Measurements from ENCODE around the gene PIH1D1.
"Not testable (repeated sequence)": the region's sequence is repeated elsewhere in the genome, so short reads cannot be mapped to it uniquely, and the experiment has no call there.

The PIH1D1 gene

DNA sequence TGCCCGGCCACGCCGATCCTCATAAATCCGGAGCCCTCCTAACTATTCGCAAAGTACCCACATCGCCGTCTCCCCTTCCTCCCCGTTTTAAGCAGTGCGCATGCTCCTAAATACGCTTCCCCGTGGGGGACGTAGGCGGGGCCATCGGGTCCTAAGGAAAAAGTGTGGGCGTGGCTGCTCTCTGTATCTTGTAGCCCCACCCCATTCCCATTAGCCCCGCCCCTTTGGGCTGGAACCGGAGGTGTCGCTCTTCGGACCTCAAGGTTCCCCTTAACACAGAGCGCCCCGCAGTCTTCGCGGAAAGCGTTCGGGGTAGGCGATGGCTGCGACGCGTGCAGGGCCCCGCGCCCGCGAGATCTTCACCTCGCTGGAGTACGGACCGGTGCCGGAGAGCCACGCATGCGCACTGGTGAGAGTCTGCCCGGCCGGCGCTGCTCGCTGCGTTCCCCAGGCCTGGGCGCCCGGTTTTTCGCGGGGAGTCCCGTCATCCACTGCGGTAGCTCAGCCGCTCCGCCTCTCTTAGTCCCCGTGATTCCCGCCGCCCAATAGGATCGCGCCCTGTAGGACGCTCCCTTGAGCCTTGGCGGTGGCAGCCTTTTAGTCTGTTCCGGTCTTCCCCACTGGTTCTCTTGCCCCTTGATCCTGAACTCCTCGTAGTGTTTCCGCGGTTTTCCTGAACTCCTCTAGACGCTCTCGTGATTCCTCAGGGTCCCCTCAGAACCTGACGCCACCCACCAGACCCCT lies 1.6 kb upstream of the PIH1D1 start, which contains the start of gene ALDH16A1:
TSS of gene ALDH16A1 (plus strand) at position 213 of the 744 bp plus-strand sequence. CDS start at position 320, 107 bp downstream.
- DNase-seq = peak; percentile 99

DNA sequence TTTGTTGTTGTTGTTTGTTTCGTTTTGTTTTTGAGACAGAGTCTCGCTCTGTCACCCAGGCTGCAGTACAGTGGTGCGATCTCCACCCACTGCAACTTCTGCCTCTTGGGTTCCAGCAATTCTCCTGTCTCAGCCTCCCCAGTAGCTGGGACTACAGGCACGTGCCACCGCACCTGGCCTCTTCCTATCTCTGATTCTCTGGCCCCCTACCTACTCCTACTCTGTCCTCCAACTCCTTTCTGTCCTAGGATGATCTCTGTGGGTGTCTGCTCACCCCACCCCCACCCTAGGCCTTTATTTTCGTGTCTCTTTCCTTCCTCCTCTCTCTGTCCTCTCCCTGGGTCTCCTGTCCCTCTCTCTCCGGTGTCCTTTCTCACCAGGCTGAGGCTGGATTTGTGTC lies 1.2 kb downstream of the PIH1D1 start:
- DNase-seq = no peak

- no peak for DNase-seq
These were observed 3.2 kb downstream of the PIH1D1 start for GRCh38 chr19:49448432-49448786.

DNA sequence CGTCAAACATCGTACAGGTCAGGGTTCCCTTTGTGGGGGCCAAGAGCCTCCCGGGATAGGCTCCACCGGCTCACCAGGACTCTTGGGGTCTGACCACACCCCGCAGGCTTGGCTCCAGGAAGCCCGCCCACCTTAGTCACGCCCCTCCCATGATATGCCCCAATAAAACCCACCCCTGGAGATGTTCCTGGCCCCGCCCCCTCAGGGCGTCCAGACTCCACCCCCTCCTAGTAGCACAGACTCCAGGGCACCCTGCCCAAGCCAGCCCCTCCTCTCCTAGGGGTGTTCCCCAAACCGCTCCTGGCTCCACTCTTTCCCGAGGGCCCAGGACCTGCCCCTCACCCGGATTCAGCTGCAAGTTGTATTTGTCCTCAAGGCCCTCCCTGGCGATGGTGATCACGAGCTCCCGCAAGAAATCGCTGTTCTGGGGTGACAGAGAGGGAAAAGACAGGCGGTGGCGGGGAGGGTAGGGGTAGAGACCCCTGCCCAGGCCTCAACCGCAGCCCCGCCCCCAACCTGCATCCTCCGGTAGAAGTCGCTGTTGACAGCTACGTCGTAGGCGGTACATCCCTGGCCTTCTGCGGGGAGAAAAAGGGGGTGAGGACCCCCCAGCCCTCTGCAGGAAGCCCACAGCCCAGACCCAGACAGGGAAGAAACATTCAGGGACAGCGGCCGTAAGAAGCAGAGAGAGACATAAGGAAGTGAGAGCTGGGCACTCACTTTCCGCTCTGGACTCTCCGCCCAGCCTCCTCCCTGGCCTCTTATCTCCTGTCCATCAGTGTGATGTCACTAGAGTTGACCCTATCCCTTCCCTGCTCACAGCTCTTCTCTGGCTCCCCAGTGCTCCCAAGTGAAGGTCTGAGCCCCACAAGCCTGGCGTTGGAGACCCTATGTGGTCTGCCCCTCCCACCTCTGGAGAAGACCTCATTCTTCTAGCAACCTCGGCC lies 3.9 kb downstream of the PIH1D1 start:
- peak; percentile 63 for DNase-seq

DNA sequence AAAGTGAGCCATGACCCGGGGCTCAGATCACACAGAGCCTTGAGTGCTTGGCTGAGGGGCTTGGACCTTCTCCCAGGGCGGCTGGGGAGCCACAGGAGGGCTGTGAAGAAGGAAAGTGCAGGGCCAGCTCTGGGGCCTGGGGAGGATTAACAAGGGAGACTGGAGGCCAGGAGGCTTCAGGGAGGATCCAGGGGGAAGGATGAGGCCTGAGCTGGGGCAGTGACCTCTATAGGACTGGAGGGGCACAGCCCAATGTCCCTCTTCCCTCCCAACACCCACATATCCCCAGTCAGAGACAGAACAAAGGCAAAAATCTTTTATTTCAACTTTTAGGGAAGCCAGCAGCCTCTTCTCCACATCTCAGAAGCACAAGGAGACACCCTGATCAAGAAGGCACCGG lies 5.6 kb downstream of the PIH1D1 start:
- DNase-seq = no peak

DNA sequence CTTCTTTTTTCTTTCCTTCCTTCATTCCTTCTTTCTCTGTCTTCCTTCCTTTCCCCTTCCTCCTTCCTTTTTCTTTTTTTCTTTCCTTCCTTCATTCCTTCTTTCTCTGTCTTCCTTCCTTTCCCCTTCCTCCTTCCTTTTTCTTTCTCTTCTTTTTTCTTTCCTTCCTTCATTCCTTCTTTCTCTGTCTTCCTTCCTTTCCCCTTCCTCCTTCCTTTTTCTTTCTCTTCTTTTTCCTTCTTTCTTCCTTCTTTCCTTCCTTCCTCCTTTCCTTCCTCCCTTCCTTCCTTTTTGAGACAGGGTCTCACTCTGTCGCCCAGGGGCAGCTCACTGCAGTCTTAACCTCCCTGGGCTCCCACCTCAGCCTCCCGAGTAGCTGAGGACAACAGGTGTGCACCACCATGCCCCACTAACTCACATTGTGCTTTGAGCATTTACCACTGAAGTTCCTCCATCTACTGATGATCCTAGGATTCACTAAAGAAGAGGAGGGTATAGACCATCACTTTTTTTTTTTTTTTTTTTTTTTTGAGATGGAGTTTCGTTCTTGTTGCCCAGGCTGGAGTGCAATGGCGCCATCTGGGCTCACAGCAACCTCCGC lies 7.4 kb downstream of the PIH1D1 start:
- not testable (repeated sequence) for DNase-seq

GRCh38 chr19:49443366-49444099 lies 8.1 kb downstream of the PIH1D1 start:
- DNase-seq = peak; percentile 97

DNA sequence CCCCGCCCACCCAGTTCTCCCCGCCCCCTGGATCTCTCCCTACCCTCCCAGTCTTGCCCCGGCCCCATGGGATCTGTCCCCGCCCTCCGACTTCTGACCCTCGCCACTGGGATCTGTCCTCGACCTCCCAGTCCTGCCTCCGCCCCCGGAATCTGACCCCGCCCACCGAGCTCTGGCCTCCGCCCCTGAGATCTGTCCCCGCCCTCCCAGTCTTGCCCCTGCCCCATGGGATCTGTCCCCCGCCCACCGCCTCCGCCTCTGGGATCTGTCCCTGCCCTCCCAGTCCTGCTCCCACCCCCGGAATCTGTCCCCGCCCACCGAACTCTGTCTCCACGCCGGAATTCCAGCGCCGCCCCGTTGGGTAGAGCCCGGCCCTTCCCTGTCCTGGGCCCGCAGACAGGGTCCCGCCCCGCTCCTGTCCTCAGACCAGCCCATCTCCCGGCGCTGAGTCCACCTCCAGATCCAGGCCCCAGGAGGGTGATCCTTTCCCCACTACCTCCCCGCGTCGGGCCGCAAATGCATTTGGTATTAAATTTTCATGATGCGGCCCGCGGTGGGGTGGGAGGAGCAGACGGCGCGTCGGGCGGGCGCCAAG lies 8.7 kb downstream of the PIH1D1 start:
- DNase-seq = peak; percentile 94

- DNase-seq = peak; percentile 52
These were observed 9.3 kb downstream of the PIH1D1 start for GRCh38 chr19:49442354-49442753.

DNA sequence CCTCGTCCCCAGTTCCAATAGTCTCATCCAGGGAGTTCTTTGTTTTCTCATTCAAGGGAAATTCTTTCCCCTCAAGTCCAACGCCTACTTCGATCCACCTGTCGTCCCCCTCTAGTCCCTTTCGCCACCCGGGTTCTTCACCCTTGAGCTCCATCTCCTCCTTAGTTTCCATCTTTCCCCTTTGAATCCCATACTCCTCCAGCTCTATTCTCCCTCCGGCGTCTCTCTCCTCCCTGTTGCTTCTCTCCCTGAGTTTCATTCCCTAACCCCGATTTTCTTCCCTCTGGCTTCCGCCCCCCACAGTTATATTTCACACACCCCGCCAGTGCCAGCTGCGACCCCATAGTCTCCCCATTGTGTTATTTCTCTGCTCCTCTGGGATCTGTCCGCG lies 9.7 kb downstream of the PIH1D1 start:
- DNase-seq = no peak

- peak; percentile 48 for DNase-seq
These were observed 10.2 kb downstream of the PIH1D1 start, which contains the start of gene SLC17A7 for GRCh38 chr19:49441210-49441959. Gene SLC17A7, minus strand, starts transcription at chr19:49441527. Its CDS starts 148 bp downstream, at chr19:49441379.

GRCh38 chr19:49440439-49441209 lies 11.0 kb downstream of the PIH1D1 start:
- DNase-seq = no peak

- no peak for DNase-seq
These were observed 11.8 kb downstream of the PIH1D1 start for GRCh38 chr19:49439836-49440235.

DNA sequence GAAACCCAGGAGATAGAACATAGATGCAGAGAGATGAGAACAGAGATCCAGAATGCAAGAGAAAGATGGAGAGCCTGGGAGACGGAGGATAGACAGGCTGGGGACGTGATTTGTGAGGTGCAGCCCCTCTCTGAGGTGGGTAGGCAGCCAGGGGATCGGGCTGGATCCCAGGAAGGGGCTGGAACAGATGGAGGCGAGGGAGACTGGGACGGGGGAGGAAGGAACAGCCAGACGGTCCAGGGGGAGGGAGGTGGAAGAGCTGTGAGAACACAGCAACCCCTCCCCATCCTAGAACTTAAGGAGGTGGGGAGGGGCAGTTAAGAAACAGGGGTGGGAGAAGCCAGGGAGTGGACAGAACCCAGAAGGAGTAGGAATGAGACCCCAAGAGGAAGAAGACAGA lies 13.4 kb downstream of the PIH1D1 start:
- no peak for DNase-seq

- DNase-seq = no peak
These were observed 14.4 kb downstream of the PIH1D1 start for GRCh38 chr19:49437231-49437630.

DNA sequence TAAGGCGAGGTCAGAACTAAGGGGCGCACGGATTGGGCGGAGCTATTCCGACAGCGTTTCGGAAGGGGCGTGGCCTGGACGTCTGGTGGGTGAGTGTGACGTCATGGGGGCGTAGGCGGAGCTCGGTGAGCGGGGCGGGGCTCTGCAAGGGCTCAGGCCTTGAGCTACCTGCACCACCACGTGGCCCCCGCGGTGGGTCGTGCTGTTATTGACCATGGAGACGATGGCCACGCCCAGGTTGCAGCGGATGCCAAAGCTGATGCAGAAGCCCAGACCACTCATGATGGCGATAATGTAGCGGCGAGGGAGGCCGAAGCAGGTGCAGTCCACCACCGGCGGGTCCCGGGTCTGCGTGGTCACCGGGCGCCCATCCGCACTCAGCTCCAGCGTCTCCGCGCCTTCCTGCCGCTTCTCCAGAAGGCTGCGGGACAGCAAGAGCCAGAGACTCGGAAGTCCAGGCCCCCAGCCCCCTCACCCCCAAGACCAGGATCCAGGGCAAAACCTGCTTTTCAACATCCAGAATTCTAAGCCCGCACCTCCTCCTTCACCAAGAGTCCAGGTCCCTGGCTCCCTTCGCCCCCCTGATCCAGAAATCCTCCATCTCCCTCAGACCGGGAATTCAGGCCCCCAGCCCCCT lies 15.1 kb downstream of the PIH1D1 start:
- DNase-seq = no peak

DNA sequence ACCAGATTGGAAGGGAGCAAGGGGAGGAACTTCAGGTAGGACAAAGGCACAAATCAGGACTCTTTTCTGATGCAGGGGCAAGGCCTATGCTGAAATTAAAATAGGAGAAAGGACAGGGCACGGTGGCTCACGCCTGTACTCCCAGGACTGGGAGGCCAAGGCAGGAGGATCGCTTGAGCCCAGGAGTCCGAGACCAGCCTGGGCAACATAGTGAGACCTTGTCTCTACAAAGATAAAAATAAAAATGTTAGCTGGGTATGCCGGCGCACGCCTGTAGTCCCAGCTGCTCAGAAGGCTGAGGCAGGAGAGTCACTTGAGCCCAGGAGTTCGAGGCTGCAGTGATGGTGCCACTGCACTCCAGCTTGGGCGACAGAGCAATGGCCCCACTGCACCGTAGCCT lies 15.9 kb downstream of the PIH1D1 start:
- no peak for DNase-seq

DNA sequence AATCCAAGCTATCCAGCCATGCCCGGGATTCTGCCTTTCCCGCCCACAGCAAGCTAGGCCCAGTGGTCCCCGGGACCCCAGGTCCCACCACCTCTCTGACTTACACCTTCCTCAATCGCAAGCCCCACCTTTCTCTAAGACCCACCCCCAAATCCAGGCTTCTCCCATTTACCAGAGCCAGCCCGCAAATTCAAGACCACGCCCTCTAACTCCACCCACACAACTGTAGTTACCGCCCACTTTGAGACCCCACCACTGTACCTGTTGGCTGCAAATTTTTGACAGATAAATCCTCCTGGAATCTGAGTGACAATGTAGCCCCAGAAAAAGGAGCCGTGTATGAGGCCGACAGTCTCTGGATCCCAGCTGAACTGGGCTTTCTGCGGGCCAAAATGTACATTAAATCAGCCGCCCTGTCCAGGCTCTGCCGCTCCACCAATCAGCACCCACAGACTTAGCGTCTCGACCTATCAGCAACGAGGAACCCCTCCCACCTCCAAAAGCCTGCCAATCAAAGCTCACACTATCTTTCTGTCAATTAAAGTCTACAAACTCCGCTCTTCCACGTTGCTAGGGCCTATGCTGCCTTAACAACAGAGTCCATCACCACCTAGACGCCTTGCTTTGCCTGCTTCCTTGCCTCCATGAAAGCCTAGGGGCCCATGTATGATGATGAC lies 16.6 kb downstream of the PIH1D1 start:
- no peak for DNase-seq

DNA sequence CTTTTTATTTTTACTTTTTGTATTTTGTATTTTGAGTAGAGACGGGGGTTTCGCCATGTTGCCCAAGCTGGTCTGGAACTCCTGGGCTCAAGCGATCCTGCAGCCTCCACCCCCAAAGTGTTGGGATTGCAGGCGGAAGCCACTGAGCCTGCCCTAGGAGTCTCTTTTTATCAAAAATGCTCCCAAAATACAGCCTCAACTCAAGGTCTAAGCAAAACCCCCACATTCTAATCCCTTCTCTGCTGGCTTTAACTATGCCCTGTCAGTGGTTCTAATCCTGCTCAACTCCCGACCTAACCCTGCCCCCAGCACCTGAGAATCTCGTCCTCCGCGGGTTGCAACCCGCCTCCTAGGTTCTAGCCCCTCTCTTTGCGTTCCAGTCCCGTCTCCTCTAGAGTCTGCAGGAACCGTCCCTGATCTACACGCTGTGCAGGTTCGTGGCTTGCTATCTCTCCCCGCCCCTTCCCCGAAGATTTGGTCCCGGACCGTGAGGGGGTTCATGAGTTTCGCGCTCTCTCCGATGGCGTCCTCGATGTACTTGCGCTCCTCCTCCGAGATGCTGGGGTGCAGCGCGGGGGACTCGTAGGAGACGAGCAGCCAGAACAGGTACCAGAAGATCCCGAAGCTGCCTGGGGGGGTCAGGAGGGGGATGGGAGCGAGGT lies 18.2 kb downstream of the PIH1D1 start:
- no peak for DNase-seq

All from right hindlimb (tissue), 1 donor.